ENCODE results near the gene IFT80.

Gene IFT80

GRCh38 chr3:160409812-160410610, 11.0 kb upstream of the IFT80 start:
- no peak overlapping the region for H3K4me3 ChIP-seq (ENCODE audit: low read depth, low read length)
- no peak for TF ChIP-seq CTCF (IDR thresholded peaks at IDR 0.05; ENCODE audit: low read depth, low read length)

- no peak for TF ChIP-seq CTCF (IDR thresholded peaks at IDR 0.05; ENCODE audit: low read depth, low read length)
- H3K4me3 ChIP-seq (ENCODE audit: low read depth, low read length), result peak overlapping the region; percentile 15
Observed at GRCh38 chr3:160403796-160404470, 4.9 kb upstream of the IFT80 start.

- H3K4me3 ChIP-seq (ENCODE audit: low read depth, low read length), result peak overlapping the region; percentile 83
- no peak for TF ChIP-seq CTCF (IDR thresholded peaks at IDR 0.05; ENCODE audit: low read depth, low read length)
Observed at GRCh38 chr3:160403028-160403545, 4.1 kb upstream of the IFT80 start.

GRCh38 chr3:160402221-160403027, 3.4 kb upstream of the IFT80 start:
- no peak for TF ChIP-seq CTCF (IDR thresholded peaks at IDR 0.05; ENCODE audit: low read depth, low read length)
- peak overlapping the region; percentile 83 for H3K4me3 ChIP-seq (ENCODE audit: low read depth, low read length)

- peak overlapping the region; percentile 83 for H3K4me3 ChIP-seq (ENCODE audit: low read depth, low read length)
- no peak for TF ChIP-seq CTCF (IDR thresholded peaks at IDR 0.05; ENCODE audit: low read depth, low read length)
Observed at GRCh38 chr3:160401291-160402095, 2.5 kb upstream of the IFT80 start.

GRCh38 chr3:160400702-160401150, 1.7 kb upstream of the IFT80 start:
- peak overlapping the region; percentile 83 for H3K4me3 ChIP-seq (ENCODE audit: low read depth, low read length)
- TF ChIP-seq CTCF (IDR thresholded peaks at IDR 0.05; ENCODE audit: low read depth, low read length), result no peak
